ENCODE results near the gene PAK1. TPM values are rescaled to one million over a fixed set of nuclear protein-coding genes. Genes with fewer than 3 reads are reported as not detected.

PAK1 gene
- total and polyA plus RNA-seq, 2 of the 4 experiments (the other 2 are of a cell fraction) = 34.3 to 60.6 TPM

GRCh38 chr11:77517753-77518152 lies 43.9 kb upstream of the PAK1 start:
- ChIA-PET CTCF (no interaction called here), POLR2A (ENCODE audit: unreplicated experiment) (no interaction called here)
- H2BK120ac ChIP-seq (ENCODE audit: low read depth, low read length) = no peak overlapping the region
- no peak overlapping the region for H3K27ac ChIP-seq (ENCODE audit: insufficient read depth, low read length)
- TF ChIP-seq CTCF (conservative IDR thresholded peaks at IDR 0.05; ENCODE audit: low read depth, low read length) (no peak), RFX5 (IDR thresholded peaks at IDR 0.05; ENCODE audit: low read depth, low read length) (no peak), FOS (IDR thresholded peaks at IDR 0.05; ENCODE audit: low read depth, low read length) (no peak), RCOR1 (IDR thresholded peaks at IDR 0.05; ENCODE audit: insufficient replicate concordance, low read length) (no peak), RAD21 (IDR thresholded peaks at IDR 0.05; ENCODE audit: low read length) (no peak), SMC3 (IDR thresholded peaks at IDR 0.05; ENCODE audit: low read depth, low read length) (no peak), NFE2L2 (IDR thresholded peaks at IDR 0.05; ENCODE audit: low read depth, low read length) (no peak), USF2 (IDR thresholded peaks at IDR 0.05; ENCODE audit: low read depth, low read length) (no peak), MAZ (IDR thresholded peaks at IDR 0.05; ENCODE audit: borderline replicate concordance, low read depth, low read length) (no peak), CEBPB (IDR thresholded peaks at IDR 0.05; ENCODE audit: low read depth, low read length) (no peak), CHD1 (IDR thresholded peaks at IDR 0.05; ENCODE audit: low read depth, low read length) (no peak), POLR2A (IDR thresholded peaks at IDR 0.05; ENCODE audit: low read depth, low read length) (no peak), ELK1 (IDR thresholded peaks at IDR 0.05; ENCODE audit: borderline replicate concordance, low read depth, low read length) (no peak), MXI1 (IDR thresholded peaks at IDR 0.05; ENCODE audit: borderline replicate concordance, low read depth, low read length) (no peak), MAFK (IDR thresholded peaks at IDR 0.05; ENCODE audit: low read depth, low read length) (no peak), BHLHE40 (IDR thresholded peaks at IDR 0.05; ENCODE audit: low read depth, low read length) (no peak)
- H3K79me1 ChIP-seq (ENCODE audit: low read depth in 1 of 2, low read length in 2 of 2) = no peaks in the 10 kb centered on the region
- no peak overlapping the region for H3K23ac ChIP-seq (ENCODE audit: low read depth, low read length)
- no peaks in the 10 kb centered on the region for H3K36me3 ChIP-seq (ENCODE audit: control insufficient read depth, insufficient read depth, low read length)
- H2AFZ ChIP-seq (replicated peaks; ENCODE audit: low read length, poor library complexity) = no peak overlapping the region
- no CpG with 5 or more reads among the region's 3 CpGs for WGBS, 2 experiments (ENCODE audit: extremely low coverage in 2 of 2, insufficient read length in 1 of 2)
- H3K4me3 ChIP-seq (ENCODE audit: insufficient read depth, low read depth, low read length) = no peak overlapping the region
- dilution Hi-C loops (cut with HindIII; ENCODE audit: low sequenced_read_pairs, unreplicated experiment) (no loop called here), intact Hi-C loops (cut with micrococcal nuclease) (no loop called here), in situ Hi-C loops (cut with MboI; ENCODE audit: low sequenced_read_pairs) (no loop called here)
- H3K4me1 ChIP-seq (ENCODE audit: control insufficient read depth, insufficient read depth, low read length) = no peaks in the 10 kb centered on the region
- H3K56ac ChIP-seq (ENCODE audit: extremely low read depth, insufficient read depth, low read length) = no peak overlapping the region
- H4K20me1 ChIP-seq (ENCODE audit: insufficient read depth, low read length) = no peaks in the 10 kb centered on the region
- peaks cover 6% of the 10 kb centered on the region; the same call in 1 of the 2 replicates for H3K27me3 ChIP-seq (ENCODE audit: control insufficient read depth, insufficient read depth, low read length)
- no peak overlapping the region for H4K91ac ChIP-seq (ENCODE audit: insufficient read depth, low read depth, low read length)
- BruUV-seq (replicated peaks) = no TSS peak
- no peak overlapping the region for H3K4me2 ChIP-seq (ENCODE audit: low read depth, low read length)
- no peaks in the 10 kb centered on the region for H3K9me3 ChIP-seq (ENCODE audit: control insufficient read depth, insufficient read depth, low read length)
- H4K5ac ChIP-seq (ENCODE audit: low read depth, low read length) = no peak overlapping the region
- no peak for ATAC-seq (ENCODE audit: low read depth)
- H3K9me1 ChIP-seq (ENCODE audit: insufficient read depth, low read length) = no peaks in the 10 kb centered on the region
- no peak overlapping the region for H2BK5ac ChIP-seq (ENCODE audit: low read depth, low read length, poor library complexity, severe bottlenecking)
- no peak overlapping the region for H3K18ac ChIP-seq (ENCODE audit: low read depth, low read length)
- H3K4ac ChIP-seq (ENCODE audit: low read depth, low read length) = no peak overlapping the region
- no peak overlapping the region for H2AK5ac ChIP-seq (ENCODE audit: low read depth, low read length)
- H3K9ac ChIP-seq (ENCODE audit: low read depth, low read length) = no peak overlapping the region
- no peak overlapping the region for H2BK20ac ChIP-seq (ENCODE audit: low read depth, low read length)
- H4K8ac ChIP-seq (ENCODE audit: low read depth in 2 of 2, low read length in 2 of 2) = no peak overlapping the region
- H2BK15ac ChIP-seq (ENCODE audit: low read depth, low read length) = no peak overlapping the region
- H3K14ac ChIP-seq (replicated peaks; ENCODE audit: low read depth, low read length) = no peak overlapping the region
- H2AK9ac ChIP-seq (replicated peaks; ENCODE audit: low read depth, low read length, poor library complexity) = no peak overlapping the region
- DNase-seq = no peak

All from IMR-90 (cell line).